Mucosa of stomach (tissue), 1 donor: ENCODE results near the gene RFPL4A.
"Not testable (repeated sequence)": the region's sequence is repeated elsewhere in the genome, so short reads cannot be mapped to it uniquely, and the experiment has no call there.

Experiments
- H3K27me3 ChIP-seq: one replicate; pipeline ENCODE4 v1.7.0; 2013; ENCODE audit warnings: mild to moderate bottlenecking, low read length; ENCODE audit not compliant: control insufficient read depth, insufficient read depth
- H3K36me3 ChIP-seq: one replicate; pipeline ENCODE4 v1.7.0; 2013; ENCODE audit warnings: low read length; ENCODE audit not compliant: control insufficient read depth, insufficient read depth
- H3K4me1 ChIP-seq: one replicate; pipeline ENCODE4 v1.7.0; 2013; ENCODE audit warnings: mild to moderate bottlenecking, low read length; ENCODE audit not compliant: control insufficient read depth, insufficient read depth
- H3K4me3 ChIP-seq: one replicate; pipeline ENCODE4 v1.7.0; 2013; ENCODE audit warnings: low read length
- H3K9ac ChIP-seq: one replicate; pipeline ENCODE4 v1.7.0; 2013; ENCODE audit warnings: mild to moderate bottlenecking, low read length, moderate library complexity
- H3K9me3 ChIP-seq: one replicate; pipeline ENCODE4 v1.7.0; 2013; ENCODE audit warnings: mild to moderate bottlenecking, low read length, moderate library complexity; ENCODE audit not compliant: control insufficient read depth
- donor health status: Pancreatic carcinoma.

The RFPL4A gene

GRCh38 chr19:55753401-55753800 is 5.5 kb upstream of the RFPL4A start:
- Histone ChIP-seq H3K4me3 (no peak overlapping the region), H3K27me3 (no peaks in the 10 kb centered on the region), H3K4me1 (no peaks in the 10 kb centered on the region), H3K36me3 (no peaks in the 10 kb centered on the region), H3K9ac (no peak overlapping the region), H3K9me3 (no peaks in the 10 kb centered on the region)

- not testable (repeated sequence) for H3K36me3 ChIP-seq, H3K9ac ChIP-seq, H3K4me1 ChIP-seq, H3K27me3 ChIP-seq, H3K9me3 ChIP-seq, H3K4me3 ChIP-seq
Measured at GRCh38 chr19:55756808-55757207, 2.1 kb upstream of the RFPL4A start.

- no peak overlapping the region for H3K4me3 ChIP-seq
- no peak overlapping the region for H3K9ac ChIP-seq
- H3K36me3 ChIP-seq: no peaks in the 10 kb centered on the region
- H3K9me3 ChIP-seq: no peaks in the 10 kb centered on the region
- no peaks in the 10 kb centered on the region for H3K27me3 ChIP-seq
- no peaks in the 10 kb centered on the region for H3K4me1 ChIP-seq
Measured at GRCh38 chr19:55766466-55766865, 7.6 kb downstream of the RFPL4A start.

- not testable (repeated sequence) for H3K4me3 ChIP-seq, H3K27me3 ChIP-seq, H3K4me1 ChIP-seq, H3K9me3 ChIP-seq, H3K36me3 ChIP-seq, H3K9ac ChIP-seq
Measured at GRCh38 chr19:55768818-55769217, 9.9 kb downstream of the RFPL4A start, which contains the start of gene RFPL4AL1. RFPL4AL1 (plus strand) TSS chr19:55769118; CDS start chr19:55771805, 2,687 bp downstream.

- H3K4me3 ChIP-seq, H3K9me3 ChIP-seq, H3K9ac ChIP-seq, H3K36me3 ChIP-seq, H3K27me3 ChIP-seq, H3K4me1 ChIP-seq: not testable (repeated sequence)
Measured at GRCh38 chr19:55769632-55770031, 10.7 kb downstream of the RFPL4A start.

- H3K27me3 ChIP-seq: no peaks in the 10 kb centered on the region
- H3K4me3 ChIP-seq: no peak overlapping the region
- no peaks in the 10 kb centered on the region for H3K4me1 ChIP-seq
- no peaks in the 10 kb centered on the region for H3K9me3 ChIP-seq
- no peak overlapping the region for H3K9ac ChIP-seq
- no peaks in the 10 kb centered on the region for H3K36me3 ChIP-seq
Measured at GRCh38 chr19:55777528-55777927, 18.6 kb downstream of the RFPL4A start.

GRCh38 chr19:55778331-55778730 is 19.4 kb downstream of the RFPL4A start:
- Histone ChIP-seq H3K36me3 (no peaks in the 10 kb centered on the region), H3K9me3 (no peaks in the 10 kb centered on the region), H3K4me1 (no peaks in the 10 kb centered on the region), H3K9ac (no peak overlapping the region), H3K27me3 (no peaks in the 10 kb centered on the region), H3K4me3 (no peak overlapping the region)

- H3K9ac ChIP-seq: no peak overlapping the region
- no peaks in the 10 kb centered on the region for H3K36me3 ChIP-seq
- no peaks in the 10 kb centered on the region for H3K4me1 ChIP-seq
- H3K27me3 ChIP-seq: no peaks in the 10 kb centered on the region
- H3K9me3 ChIP-seq: no peaks in the 10 kb centered on the region
- no peak overlapping the region for H3K4me3 ChIP-seq
Measured at GRCh38 chr19:55781112-55781511, 22.2 kb downstream of the RFPL4A start.

- Histone ChIP-seq H3K9ac (no peak overlapping the region), H3K27me3 (no peaks in the 10 kb centered on the region), H3K36me3 (no peaks in the 10 kb centered on the region), H3K9me3 (no peaks in the 10 kb centered on the region), H3K4me3 (no peak overlapping the region), H3K4me1 (no peaks in the 10 kb centered on the region)
Measured at GRCh38 chr19:55795021-55795420, 36.1 kb downstream of the RFPL4A start.

- Histone ChIP-seq H3K4me1 (no peaks in the 10 kb centered on the region), H3K9me3 (no peaks in the 10 kb centered on the region), H3K27me3 (no peaks in the 10 kb centered on the region), H3K4me3 (no peak overlapping the region), H3K9ac (no peak overlapping the region), H3K36me3 (no peaks in the 10 kb centered on the region)
Measured at GRCh38 chr19:55801416-55801815, 42.5 kb downstream of the RFPL4A start.

- no peaks in the 10 kb centered on the region for H3K36me3 ChIP-seq
- H3K9ac ChIP-seq: no peak overlapping the region
- no peaks in the 10 kb centered on the region for H3K4me1 ChIP-seq
- no peak overlapping the region for H3K4me3 ChIP-seq
- no peaks in the 10 kb centered on the region for H3K27me3 ChIP-seq
- H3K9me3 ChIP-seq: no peaks in the 10 kb centered on the region
Measured at GRCh38 chr19:55802281-55802680, 43.4 kb downstream of the RFPL4A start.

- Histone ChIP-seq H3K9ac (no peak overlapping the region), H3K4me1 (no peaks in the 10 kb centered on the region), H3K9me3 (no peaks in the 10 kb centered on the region), H3K27me3 (no peaks in the 10 kb centered on the region), H3K36me3 (no peaks in the 10 kb centered on the region), H3K4me3 (no peak overlapping the region)
Measured at GRCh38 chr19:55809381-55810058, 50.6 kb downstream of the RFPL4A start.

- Histone ChIP-seq H3K27me3 (no peaks in the 10 kb centered on the region), H3K9me3 (no peaks in the 10 kb centered on the region), H3K4me1 (no peaks in the 10 kb centered on the region), H3K9ac (no peak overlapping the region), H3K4me3 (no peak overlapping the region), H3K36me3 (no peaks in the 10 kb centered on the region)
Measured at GRCh38 chr19:55811340-55811739, 52.4 kb downstream of the RFPL4A start.
